Kidney (tissue), 14 donors: ENCODE measurements around the gene WFDC2. TPM values are rescaled to one million over a fixed set of nuclear protein-coding genes. Genes with fewer than 3 reads are reported as not detected.

Source experiments
- DNase-seq, 5 donors: peaks; one replicate each; pipeline ENCODE4 v3.0.0-alpha.2; 2013 to 2020
- FAIRE-seq: peaks from 2 replicates; lab custom pipeline; 2012; peaks lifted over from hg19 to GRCh38; lab: Jason Lieb, UNC
- H3K27ac ChIP-seq, 2 donors: one replicate each; pipeline ENCODE4 v1.7.0; 2013; ENCODE audit warnings: low read depth in 2 of 2, low read length in 2 of 2, inconsistent platforms in 1 of 2
- H3K27me3 ChIP-seq: one replicate; pipeline ENCODE4 v1.7.1; 2013; ENCODE audit warnings: low read length, inconsistent platforms; ENCODE audit not compliant: control insufficient read depth, insufficient read depth
- H3K36me3 ChIP-seq, 3 donors: one replicate each; pipeline versions ENCODE4 v1.7.0 to v1.7.1; 2013; ENCODE audit warnings: low read length in 3 of 3, control low read depth in 1 of 3, inconsistent platforms in 1 of 3; ENCODE audit not compliant: insufficient read depth in 3 of 3, control insufficient read depth in 2 of 3
- H3K4me1 ChIP-seq, 3 donors: one replicate each; pipeline versions ENCODE4 v1.7.0 to v1.7.1; 2013; ENCODE audit warnings: low read length in 3 of 3, inconsistent platforms in 1 of 3, low read depth in 1 of 3; ENCODE audit not compliant: control insufficient read depth in 2 of 3, insufficient read depth in 2 of 3
- H3K4me3 ChIP-seq, 3 donors: one replicate each; pipeline versions ENCODE4 v1.7.0 to v1.8.1; 2013; ENCODE audit warnings: low read length in 3 of 3, control low read depth in 1 of 3, inconsistent platforms in 1 of 3
- H3K9ac ChIP-seq, 3 donors: one replicate each; pipeline versions ENCODE4 v1.7.0 to v1.7.1; 2013; ENCODE audit warnings: low read length in 3 of 3, control low read depth in 1 of 3, inconsistent platforms in 1 of 3
- H3K9me3 ChIP-seq, 3 donors: one replicate each; pipeline versions ENCODE4 v1.7.0 to v1.7.1; 2013; ENCODE audit warnings: low read length in 3 of 3, control low read depth in 1 of 3, inconsistent platforms in 1 of 3; ENCODE audit not compliant: control insufficient read depth in 2 of 3, insufficient read depth in 1 of 3
- intact Hi-C: fragments of 100-400 bp; cut with DNase I; formaldehyde crosslinking; loops from one replicate; pipeline ENCODE4 v1.11.1; 2022
- polyA plus RNA-seq: library from polyadenylated mRNA; stranded (reverse); fragments of 350-450 nt; fragmentation: Illumina TruSeq; extraction: RNeasy Lipid Tissue Mini Kit (QIAGEN cat#74804); gene quantifications from one replicate; pipeline ENCODE4 v1.2.3, GENCODE V29; 2014; ENCODE audit warnings: low read depth, low replicate concordance; ENCODE audit not compliant: insufficient read depth
- total RNA-seq: library from RNA; stranded (reverse); fragmentation: NEBNext Ultra II Directional; extraction: Animal tissue kit (Norgen Biotek cat#: 25700); gene quantifications from one replicate; pipeline ENCODE4 v1.2.1, GENCODE V29; 2021
- TF ChIP-seq, protein P1 (sequence below): IDR thresholded peaks from 3 replicates; pipeline ENCODE4 v1.5.1; 2012; ENCODE audit warnings: mild to moderate bottlenecking, moderate library complexity, borderline replicate concordance; ENCODE audit not compliant: insufficient read depth; ENCODE audit errors: extremely low read depth
- donor health status: control.
- donor health status: control.
- donor health status: control.
- donor health status: control.
- donor health status: control.
- donor health status: DM: yes; HTN: yes; CAD: no.
- donor health status: Normal renal cell carcinoma (clear cell type).

Gene WFDC2
- total and polyA plus RNA-seq, 2 donors from 2014 or later, result 1,908 to 2,874 TPM

DNA sequence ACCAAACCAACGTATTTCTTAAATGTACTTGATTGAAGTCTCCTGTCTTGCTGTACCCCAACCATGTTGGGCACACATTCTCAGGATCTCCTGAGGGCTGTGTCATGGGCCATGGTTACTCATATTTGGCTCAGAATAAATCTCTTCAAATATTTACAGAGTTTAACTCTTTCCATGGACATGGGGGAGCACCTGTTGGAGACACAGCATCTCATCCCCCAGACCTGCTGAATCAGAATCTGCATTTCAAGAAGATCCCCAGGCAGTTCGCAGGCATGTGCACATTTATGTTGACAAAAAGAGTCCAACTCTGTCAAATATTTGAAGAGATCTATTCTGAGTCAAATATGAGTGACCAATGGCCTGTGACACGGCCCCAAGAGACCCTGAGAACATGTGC is 29.1 kb upstream of the WFDC2 start:
- TF ChIP-seq, protein P1, sequence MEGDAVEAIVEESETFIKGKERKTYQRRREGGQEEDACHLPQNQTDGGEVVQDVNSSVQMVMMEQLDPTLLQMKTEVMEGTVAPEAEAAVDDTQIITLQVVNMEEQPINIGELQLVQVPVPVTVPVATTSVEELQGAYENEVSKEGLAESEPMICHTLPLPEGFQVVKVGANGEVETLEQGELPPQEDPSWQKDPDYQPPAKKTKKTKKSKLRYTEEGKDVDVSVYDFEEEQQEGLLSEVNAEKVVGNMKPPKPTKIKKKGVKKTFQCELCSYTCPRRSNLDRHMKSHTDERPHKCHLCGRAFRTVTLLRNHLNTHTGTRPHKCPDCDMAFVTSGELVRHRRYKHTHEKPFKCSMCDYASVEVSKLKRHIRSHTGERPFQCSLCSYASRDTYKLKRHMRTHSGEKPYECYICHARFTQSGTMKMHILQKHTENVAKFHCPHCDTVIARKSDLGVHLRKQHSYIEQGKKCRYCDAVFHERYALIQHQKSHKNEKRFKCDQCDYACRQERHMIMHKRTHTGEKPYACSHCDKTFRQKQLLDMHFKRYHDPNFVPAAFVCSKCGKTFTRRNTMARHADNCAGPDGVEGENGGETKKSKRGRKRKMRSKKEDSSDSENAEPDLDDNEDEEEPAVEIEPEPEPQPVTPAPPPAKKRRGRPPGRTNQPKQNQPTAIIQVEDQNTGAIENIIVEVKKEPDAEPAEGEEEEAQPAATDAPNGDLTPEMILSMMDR, result no peak

DNA sequence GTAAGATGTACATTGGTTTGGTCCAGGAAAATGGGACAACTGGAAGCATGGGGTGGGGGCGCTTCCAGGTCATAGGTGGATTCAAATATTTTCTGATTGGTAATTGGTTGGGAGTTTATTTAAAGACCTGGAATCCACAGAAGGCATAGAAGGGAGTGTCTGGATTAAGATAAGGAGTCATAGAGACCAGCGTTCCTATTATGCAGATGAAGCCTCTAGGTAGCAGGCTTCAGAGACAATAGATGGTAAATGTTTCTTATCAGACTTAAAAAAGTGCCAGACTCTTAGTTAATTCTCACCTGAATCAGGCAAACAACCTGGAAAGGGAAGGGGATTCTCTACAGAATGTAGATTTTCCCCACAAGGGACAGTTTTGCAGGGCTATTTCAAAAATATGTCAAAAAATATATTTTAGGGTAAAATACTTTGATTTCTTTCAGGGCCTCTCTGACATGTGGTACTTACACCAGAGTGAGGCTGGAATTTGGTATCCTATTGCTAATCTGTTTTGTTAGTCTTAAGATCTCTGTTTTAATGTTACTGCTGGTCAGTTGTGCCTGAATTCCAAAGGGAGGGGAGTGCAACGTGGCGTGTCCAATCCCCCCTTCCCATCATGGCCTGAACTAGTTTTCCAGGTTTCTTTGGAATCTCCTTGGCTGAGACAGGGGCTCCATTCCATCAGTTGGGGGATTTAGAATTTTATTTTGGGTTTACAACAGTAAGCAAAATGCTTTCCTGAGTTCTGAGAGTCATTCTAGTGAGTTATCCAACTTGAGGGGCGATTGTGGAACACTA is 28.5 kb upstream of the WFDC2 start:
- H3K36me3 ChIP-seq, result no peaks in the 10 kb centered on the region
- H3K4me1 ChIP-seq, result no peaks in the 10 kb centered on the region
- H3K27ac ChIP-seq, result no peak overlapping the region
- no peak overlapping the region for H3K4me3 ChIP-seq
- TF ChIP-seq, protein P1, result no peak
- FAIRE-seq (no peak), DNase-seq (peak in 3 of 5 donors; percentile 53 to 73 (median 72))
- intact Hi-C loops, result no loop called here
- no peaks in the 10 kb centered on the region for H3K9me3 ChIP-seq
- no peak overlapping the region for H3K9ac ChIP-seq
- no peaks in the 10 kb centered on the region for H3K27me3 ChIP-seq

More for the DNA sequence above, 29.1 kb upstream of the WFDC2 start:
- H3K4me1 ChIP-seq, result no peaks in the 10 kb centered on the region
- no peaks in the 10 kb centered on the region for H3K36me3 ChIP-seq
- H3K27me3 ChIP-seq, result no peaks in the 10 kb centered on the region
- H3K9ac ChIP-seq, result no peak overlapping the region
- intact Hi-C loops, result no loop called here
- H3K4me3 ChIP-seq, result no peak overlapping the region
- no peaks in the 10 kb centered on the region for H3K9me3 ChIP-seq
- DNase-seq, result no peak
- no peak for FAIRE-seq
- no peak overlapping the region for H3K27ac ChIP-seq

DNA sequence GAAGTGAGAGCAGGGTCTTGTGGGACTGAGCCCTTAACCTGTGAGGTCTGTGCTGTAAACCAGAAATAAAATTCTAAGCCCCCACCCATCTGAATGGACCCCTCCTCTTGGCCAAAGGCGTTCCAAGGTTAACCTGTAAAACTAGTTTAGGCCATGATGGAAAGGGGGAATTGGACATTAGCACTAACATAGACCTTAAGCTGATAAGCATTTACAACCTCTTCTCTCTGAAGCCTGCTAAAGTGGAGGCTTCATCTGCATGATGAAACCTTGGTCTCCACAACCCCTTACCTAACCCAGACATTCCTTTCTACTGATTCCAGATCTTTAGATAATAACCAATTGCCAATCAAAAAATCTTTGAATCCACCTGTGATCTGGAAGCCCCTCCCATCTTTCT is 27.8 kb upstream of the WFDC2 start:
- TF ChIP-seq, protein P1, result no peak
- FAIRE-seq (no peak), DNase-seq (peak in 1 of 5 donors; percentile 36)
- no peak overlapping the region for H3K9ac ChIP-seq
- H3K4me3 ChIP-seq, result no peak overlapping the region
- H3K36me3 ChIP-seq, result no peaks in the 10 kb centered on the region
- H3K9me3 ChIP-seq, result no peaks in the 10 kb centered on the region
- no peaks in the 10 kb centered on the region for H3K27me3 ChIP-seq
- no peaks in the 10 kb centered on the region for H3K4me1 ChIP-seq
- intact Hi-C loops, result no loop called here
- H3K27ac ChIP-seq, result no peak overlapping the region
